Measurements from ENCODE around the gene TRERF1. TPM values are rescaled to one million over a fixed set of nuclear protein-coding genes. Genes with fewer than 3 reads are reported as not detected.

The TRERF1 gene
- total RNA-seq, 1 donor from 2014 or later, result 7.9 TPM

DNA sequence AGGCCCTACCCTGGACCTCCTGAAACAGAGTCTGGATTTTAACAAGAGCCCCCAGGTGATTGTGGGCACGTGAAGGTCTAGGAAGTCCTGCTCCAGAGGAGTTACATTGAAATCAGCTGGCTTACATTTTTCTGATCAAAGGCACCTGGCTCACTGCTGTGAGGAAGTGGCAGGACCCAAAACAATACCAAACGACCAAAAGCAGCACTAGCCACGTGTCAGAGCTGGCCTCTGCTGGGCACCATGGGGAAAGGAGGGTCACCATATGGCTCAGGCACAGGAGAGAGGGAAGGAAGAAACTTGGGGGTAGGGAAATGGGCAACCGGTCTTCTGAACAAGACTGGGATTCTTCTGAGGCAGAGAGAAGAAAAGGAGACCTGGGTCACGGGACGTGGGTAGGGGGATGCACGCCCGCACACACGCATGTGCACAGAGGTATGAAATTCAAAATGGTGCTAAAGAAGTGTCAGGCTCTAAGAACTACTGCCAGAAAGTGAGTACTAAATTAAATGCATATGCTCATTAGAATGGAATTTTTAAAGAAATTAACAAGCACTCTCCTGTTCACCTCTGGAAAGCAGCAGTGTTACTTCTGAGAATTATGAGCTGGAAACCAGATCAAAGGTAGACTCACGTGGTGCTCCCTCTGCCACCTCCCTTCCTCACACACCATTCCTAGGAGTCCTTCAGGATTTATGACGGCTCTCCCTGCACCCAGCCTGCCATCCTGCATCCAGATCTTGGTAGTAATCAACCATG, 113.6 kb downstream of the TRERF1 start:
- TF ChIP-seq, protein P1, sequence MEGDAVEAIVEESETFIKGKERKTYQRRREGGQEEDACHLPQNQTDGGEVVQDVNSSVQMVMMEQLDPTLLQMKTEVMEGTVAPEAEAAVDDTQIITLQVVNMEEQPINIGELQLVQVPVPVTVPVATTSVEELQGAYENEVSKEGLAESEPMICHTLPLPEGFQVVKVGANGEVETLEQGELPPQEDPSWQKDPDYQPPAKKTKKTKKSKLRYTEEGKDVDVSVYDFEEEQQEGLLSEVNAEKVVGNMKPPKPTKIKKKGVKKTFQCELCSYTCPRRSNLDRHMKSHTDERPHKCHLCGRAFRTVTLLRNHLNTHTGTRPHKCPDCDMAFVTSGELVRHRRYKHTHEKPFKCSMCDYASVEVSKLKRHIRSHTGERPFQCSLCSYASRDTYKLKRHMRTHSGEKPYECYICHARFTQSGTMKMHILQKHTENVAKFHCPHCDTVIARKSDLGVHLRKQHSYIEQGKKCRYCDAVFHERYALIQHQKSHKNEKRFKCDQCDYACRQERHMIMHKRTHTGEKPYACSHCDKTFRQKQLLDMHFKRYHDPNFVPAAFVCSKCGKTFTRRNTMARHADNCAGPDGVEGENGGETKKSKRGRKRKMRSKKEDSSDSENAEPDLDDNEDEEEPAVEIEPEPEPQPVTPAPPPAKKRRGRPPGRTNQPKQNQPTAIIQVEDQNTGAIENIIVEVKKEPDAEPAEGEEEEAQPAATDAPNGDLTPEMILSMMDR (IDR thresholded peaks at IDR 0.05; ENCODE audit: unreplicated experiment), result no peak
- Mint-ChIP-seq H3K27ac (no peak overlapping the region), H3K27me3 (no peaks in the 10 kb centered on the region), H3K4me3 (ENCODE audit: low read depth) (no peak overlapping the region), H3K9me3 (ENCODE audit: low read depth) (no peaks in the 10 kb centered on the region), H3K4me1 (ENCODE audit: low read depth) (peaks cover 9% of the 10 kb centered on the region), H3K36me3 (ENCODE audit: insufficient read depth) (no peaks in the 10 kb centered on the region)
- DNase-seq (ENCODE audit: low spot score, unreplicated experiment), result no peak

DNA sequence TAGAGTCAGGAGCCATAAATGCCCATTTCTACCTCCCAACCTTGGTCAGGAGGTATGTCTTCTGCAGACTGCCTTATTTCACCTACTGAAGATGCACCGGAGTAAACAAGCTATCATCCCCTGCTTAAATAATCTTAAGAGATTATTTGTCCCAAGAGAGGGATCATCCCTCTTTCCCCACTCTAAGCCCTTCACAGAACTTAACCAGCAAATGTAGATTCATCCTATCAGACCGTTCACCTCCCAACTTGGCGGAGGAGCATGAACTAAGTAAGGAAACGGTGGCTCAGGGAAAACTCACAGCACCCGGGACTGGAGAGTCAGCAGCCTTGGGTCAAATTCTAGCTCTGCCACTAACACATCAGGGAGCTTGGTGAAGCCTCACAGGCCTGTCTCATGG, 115.3 kb downstream of the TRERF1 start:
- no peaks in the 10 kb centered on the region for H3K27me3 Mint-ChIP-seq
- no peak overlapping the region for H3K4me3 Mint-ChIP-seq (ENCODE audit: low read depth)
- H3K9me3 Mint-ChIP-seq (ENCODE audit: low read depth), result no peaks in the 10 kb centered on the region
- H3K36me3 Mint-ChIP-seq (ENCODE audit: insufficient read depth), result no peaks in the 10 kb centered on the region
- peaks cover 9% of the 10 kb centered on the region for H3K4me1 Mint-ChIP-seq (ENCODE audit: low read depth)
- H3K27ac Mint-ChIP-seq, result no peak overlapping the region
- no peak for DNase-seq (ENCODE audit: low spot score, unreplicated experiment)
- TF ChIP-seq, protein P1 (IDR thresholded peaks at IDR 0.05; ENCODE audit: unreplicated experiment), result no peak

DNA sequence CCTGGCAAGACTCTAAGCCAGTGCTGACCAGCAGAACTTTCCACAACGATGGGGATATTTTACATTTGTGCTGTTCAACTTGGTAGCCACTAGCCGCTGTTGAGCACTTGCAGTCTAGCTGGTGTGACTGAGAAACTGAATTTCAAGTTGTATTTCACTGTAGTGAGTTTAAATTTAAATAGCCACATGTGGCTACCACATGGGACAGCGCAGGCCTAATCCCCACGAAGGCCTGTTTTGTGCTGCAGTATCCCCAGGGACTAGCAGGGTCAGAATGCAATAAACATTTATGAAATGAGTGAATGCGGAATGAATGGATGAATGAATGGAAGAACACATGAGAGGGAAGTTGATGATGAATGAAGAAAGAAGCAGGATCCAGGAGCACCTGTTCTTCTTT, 115.8 kb downstream of the TRERF1 start:
- TF ChIP-seq, protein P1 (IDR thresholded peaks at IDR 0.05; ENCODE audit: unreplicated experiment), result no peak
- no peak overlapping the region for H3K27ac Mint-ChIP-seq
- H3K4me1 Mint-ChIP-seq (ENCODE audit: low read depth), result peaks cover 9% of the 10 kb centered on the region
- no peaks in the 10 kb centered on the region for H3K9me3 Mint-ChIP-seq (ENCODE audit: low read depth)
- H3K27me3 Mint-ChIP-seq, result peaks cover 3% of the 10 kb centered on the region
- H3K4me3 Mint-ChIP-seq (ENCODE audit: low read depth), result no peak overlapping the region
- no peak for DNase-seq (ENCODE audit: low spot score, unreplicated experiment)
- no peaks in the 10 kb centered on the region for H3K36me3 Mint-ChIP-seq (ENCODE audit: insufficient read depth)

DNA sequence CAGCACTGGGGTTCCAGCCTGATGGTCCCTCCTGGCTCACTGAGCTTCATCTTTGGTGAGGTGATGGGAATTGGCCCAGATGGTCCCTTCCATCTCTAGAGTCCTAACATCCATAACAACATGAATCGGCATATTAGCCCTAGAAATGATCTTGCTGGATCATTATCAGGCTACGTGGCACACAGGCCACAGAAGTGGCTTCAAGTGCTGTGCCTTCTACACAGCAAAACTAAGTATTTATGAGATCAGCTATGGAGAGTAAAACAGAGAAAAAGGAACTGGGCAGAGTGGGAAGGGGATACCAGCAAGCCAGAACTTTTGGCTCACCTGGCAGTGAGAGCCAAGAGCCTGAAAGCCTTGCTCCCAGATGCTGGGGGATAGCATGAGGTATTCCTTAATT, 116.9 kb downstream of the TRERF1 start:
- no peak overlapping the region for H3K4me3 Mint-ChIP-seq (ENCODE audit: low read depth)
- H3K27me3 Mint-ChIP-seq, result peaks cover 7% of the 10 kb centered on the region
- H3K4me1 Mint-ChIP-seq (ENCODE audit: low read depth), result peaks cover 8% of the 10 kb centered on the region
- H3K27ac Mint-ChIP-seq, result no peak overlapping the region
- DNase-seq (ENCODE audit: low spot score, unreplicated experiment), result no peak
- H3K36me3 Mint-ChIP-seq (ENCODE audit: insufficient read depth), result no peaks in the 10 kb centered on the region
- H3K9me3 Mint-ChIP-seq (ENCODE audit: low read depth), result no peaks in the 10 kb centered on the region
- TF ChIP-seq, protein P1 (IDR thresholded peaks at IDR 0.05; ENCODE audit: unreplicated experiment), result no peak

DNA sequence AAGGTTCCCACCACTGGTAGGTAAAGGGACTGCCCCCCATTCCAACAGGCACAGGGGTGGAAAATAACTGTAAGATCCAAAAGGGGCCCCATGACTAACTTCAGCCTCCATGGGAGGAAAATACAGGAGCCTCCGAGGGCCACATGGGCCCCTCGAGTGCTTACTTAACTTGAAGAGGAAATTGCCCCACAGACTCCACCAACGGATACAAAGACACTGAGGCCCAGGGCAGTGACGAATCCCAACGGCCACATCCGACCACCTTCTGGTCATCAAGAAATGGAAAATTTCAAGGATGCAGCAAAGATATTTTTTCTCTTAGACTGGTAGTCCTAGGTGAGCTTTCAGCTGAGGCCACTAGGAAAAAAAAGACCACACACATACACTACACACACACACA, 118.1 kb downstream of the TRERF1 start:
- Mint-ChIP-seq H3K27ac (no peak overlapping the region), H3K9me3 (ENCODE audit: low read depth) (no peaks in the 10 kb centered on the region), H3K36me3 (ENCODE audit: insufficient read depth) (no peaks in the 10 kb centered on the region), H3K4me1 (ENCODE audit: low read depth) (peaks cover 2% of the 10 kb centered on the region), H3K4me3 (ENCODE audit: low read depth) (no peak overlapping the region), H3K27me3 (peaks cover 7% of the 10 kb centered on the region)
- no peak for DNase-seq (ENCODE audit: low spot score, unreplicated experiment)
- TF ChIP-seq, protein P1 (IDR thresholded peaks at IDR 0.05; ENCODE audit: unreplicated experiment), result no peak
